ENCODE measurements around the gene PLA2G4E.

Gene PLA2G4E, protein sequence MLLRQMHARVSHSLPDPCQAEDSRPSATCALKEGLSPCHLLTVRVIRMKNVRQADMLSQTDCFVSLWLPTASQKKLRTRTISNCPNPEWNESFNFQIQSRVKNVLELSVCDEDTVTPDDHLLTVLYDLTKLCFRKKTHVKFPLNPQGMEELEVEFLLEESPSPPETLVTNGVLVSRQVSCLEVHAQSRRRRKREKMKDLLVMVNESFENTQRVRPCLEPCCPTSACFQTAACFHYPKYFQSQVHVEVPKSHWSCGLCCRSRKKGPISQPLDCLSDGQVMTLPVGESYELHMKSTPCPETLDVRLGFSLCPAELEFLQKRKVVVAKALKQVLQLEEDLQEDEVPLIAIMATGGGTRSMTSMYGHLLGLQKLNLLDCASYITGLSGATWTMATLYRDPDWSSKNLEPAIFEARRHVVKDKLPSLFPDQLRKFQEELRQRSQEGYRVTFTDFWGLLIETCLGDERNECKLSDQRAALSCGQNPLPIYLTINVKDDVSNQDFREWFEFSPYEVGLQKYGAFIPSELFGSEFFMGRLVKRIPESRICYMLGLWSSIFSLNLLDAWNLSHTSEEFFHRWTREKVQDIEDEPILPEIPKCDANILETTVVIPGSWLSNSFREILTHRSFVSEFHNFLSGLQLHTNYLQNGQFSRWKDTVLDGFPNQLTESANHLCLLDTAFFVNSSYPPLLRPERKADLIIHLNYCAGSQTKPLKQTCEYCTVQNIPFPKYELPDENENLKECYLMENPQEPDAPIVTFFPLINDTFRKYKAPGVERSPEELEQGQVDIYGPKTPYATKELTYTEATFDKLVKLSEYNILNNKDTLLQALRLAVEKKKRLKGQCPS
- 0 to 2.3 (median 0) reads per million in 17 experiments for total RNA-seq

GRCh38 chr15:42020713-42021273, at the start of gene PLA2G4E:
Gene PLA2G4E (minus strand): TSS chr15:42021042. CDS start chr15:42021030, 12 bp downstream.
- no peak for DNase-seq

GRCh38 chr15:42070279-42070975, 49.6 kb upstream of the PLA2G4E start:
- DNase-seq, result no peak

DNA sequence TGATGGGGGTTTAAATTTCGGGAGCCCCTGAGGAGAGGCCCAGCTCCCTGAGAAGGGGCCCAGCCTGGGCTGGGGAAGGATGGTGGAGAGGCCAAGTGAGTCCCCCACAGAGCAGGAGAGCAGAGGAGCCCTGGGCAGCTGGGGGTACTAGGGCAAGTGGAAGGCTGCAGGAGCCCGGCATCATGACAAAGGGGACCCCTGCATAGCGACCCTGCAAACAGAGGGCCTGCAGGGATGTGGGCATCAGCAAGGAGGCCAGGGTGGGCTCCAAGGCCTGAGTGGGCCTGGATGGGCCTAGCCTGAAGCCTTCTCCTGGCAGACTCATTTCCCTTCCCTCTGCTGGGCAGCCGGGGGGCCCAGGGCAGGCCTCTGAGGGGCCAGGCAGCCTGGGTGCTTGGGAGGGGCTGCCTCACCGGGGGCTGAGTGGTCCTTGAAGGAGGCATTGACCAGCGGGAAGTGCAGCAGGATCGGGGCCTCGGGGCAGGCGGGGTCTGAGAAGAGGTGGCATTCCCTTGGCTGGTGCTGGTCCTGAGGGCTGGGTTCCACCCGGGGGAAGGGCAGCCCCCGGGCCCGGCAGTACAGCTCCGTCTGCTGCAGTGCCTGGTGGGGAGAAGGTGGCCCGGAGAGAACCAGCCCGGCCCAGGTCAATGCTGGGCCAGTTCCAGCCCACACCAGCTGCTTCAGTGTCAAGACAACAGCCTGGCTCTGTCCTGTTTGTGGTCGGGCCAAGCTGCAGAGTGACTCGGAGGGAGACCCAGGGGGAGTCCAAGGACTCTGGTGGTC, 48.8 kb upstream of the PLA2G4E start:
- no peak for DNase-seq

DNA sequence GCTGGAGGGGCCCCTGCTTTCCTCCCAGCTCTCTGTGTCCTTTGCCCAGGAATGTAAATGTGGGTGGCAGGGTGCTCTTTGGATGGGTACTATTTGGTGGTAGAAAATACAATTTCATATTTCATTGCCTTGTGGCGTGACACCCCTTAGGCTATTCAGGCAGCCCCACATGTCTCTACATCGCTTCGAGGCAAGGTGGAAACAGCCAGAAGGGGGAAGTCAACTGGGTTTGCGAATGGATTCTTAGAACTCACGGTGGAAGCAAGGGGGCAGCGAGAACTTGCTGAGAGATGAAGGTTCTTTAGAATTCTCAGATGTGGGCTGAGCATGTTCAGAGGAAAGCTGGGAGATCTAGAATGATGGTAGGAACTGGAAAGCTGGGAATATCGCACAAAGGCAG, 48.2 kb upstream of the PLA2G4E start:
- DNase-seq, result no peak

GRCh38 chr15:42068601-42069000, 47.8 kb upstream of the PLA2G4E start:
- no peak for DNase-seq

DNA sequence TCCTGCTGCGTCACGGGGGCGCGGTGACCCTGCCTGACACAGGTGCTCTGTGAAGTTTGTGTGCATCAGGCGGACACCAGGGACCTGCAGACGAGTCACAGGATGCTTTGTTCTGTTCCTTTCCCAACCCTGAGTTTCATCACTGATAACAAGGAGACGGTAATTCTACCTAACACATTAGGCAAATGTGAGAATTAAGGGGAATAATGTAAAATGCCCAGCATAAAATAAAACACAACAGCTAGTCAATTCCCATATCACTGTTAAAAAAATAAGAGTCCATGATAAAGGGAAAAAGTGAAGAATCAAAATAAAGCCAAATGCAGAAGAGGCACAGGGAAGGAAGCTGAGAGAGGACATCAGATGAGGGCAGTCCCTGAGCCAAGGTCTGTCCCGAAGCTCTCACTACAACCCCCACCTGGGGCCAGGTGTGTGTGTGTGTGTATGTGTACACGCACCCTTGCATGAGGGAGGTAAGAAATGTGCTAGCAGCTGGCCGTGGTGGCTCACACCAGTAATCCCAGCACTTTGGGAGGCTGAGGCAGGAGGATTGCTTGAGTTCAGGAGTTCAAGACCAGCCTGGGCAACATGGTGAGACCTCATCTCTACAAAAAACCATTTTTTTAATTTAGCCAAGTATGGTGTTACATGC, 46.0 kb upstream of the PLA2G4E start:
- DNase-seq, result no peak

DNA sequence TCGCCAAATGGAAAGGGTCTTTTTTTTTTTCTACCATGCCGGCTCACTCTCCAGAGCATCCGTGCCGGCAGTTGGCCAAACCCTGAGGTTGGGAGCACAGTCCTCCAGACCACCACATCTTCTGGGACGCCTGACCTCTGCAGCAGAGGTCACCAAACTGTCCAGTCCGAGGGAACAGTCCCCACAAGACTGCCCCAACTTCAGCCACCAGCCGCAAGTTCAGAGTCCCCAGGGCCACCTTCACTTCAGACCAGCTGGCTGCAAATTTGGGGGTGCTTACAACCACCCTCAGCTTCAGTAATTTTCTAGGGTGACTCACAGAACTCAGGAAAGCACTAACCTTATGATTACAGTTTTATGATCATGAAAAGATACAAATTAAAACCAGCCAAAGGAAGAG, 44.6 kb upstream of the PLA2G4E start:
- DNase-seq, result no peak

GRCh38 chr15:42065033-42065432, 44.2 kb upstream of the PLA2G4E start:
- no peak for DNase-seq

GRCh38 chr15:42064271-42064670, 43.4 kb upstream of the PLA2G4E start:
- no peak for DNase-seq

DNA sequence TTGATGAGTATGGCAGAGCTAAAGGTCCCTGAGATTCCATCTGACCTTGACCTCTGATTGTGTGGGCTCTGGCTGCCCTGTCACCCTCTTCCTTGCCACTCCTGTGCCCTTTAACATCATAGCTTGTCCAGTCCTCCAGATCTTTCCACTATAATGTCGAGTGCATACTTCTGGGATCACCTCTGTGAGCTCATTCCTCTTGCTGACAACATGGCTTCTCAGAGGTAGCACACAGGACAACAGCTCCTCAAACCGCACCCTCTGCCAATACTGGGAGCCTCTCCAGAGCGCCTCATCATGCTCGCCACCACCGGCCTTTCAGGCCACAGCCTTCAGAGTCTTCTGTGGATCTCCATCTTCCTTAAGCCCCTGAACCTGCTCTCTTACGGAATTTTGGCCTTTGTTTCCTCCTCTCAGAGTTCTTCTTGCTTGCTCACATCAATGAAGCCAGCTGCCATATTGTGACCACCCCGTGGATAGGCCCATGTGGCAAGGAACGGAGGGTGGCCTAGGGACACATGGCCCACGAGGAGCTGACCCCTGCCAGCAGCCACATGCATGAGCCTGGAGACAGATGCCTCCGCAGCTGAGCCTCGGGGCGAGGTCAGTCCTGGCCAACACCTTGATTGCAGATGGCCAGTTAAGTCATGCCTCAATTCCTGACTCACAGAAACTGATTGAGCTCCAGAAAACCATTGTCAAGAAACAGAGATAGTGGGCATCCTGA, 42.4 kb upstream of the PLA2G4E start:
- no peak for DNase-seq

DNA sequence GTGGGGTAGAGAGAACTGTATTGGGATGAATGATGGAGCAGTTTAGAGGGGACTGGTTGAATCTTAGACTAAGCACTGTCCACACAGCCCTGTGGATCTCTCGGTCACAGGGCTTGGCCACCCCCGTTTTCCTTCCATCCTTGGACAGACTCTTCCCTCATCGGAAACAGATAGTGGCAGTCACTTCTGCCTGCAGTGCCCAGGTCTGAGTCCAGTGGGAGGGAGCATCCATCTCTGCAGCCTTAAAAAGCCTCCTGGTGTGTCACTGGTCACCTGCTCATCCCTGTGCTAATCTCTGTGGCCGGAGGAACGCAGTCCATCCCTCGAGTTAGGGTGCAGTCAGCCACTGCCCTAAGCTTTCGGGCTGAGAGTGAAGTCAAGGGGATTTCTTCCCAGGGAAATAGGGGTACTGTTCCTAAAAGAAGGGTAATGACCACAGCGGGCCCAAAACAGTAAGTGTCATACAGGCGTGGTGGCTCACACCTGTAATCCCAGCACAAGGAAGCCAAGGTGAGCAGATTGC, 41.5 kb upstream of the PLA2G4E start:
- DNase-seq, result no peak

DNA sequence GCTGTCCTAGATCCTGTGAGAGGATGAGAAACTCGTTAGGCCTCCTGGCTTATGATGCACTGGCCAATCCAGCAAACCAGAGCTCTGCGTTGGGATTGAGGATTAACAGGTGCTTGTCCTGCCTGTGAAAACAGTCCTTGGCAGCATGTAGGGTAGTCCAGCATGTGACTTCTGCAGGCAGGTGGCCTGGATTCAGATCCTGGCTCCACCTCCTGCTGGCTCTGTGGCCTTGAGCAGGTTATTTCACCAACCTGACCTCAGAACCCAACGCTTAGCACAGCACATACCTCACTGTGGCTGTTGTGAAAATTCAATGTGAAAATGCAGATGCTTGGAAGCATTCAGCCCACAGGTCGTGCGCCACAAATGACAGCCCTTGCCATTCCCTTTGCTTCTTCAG, 40.0 kb upstream of the PLA2G4E start:
- DNase-seq, result no peak

- no peak for DNase-seq
Observed at GRCh38 chr15:42060477-42060763, 39.6 kb upstream of the PLA2G4E start.

DNA sequence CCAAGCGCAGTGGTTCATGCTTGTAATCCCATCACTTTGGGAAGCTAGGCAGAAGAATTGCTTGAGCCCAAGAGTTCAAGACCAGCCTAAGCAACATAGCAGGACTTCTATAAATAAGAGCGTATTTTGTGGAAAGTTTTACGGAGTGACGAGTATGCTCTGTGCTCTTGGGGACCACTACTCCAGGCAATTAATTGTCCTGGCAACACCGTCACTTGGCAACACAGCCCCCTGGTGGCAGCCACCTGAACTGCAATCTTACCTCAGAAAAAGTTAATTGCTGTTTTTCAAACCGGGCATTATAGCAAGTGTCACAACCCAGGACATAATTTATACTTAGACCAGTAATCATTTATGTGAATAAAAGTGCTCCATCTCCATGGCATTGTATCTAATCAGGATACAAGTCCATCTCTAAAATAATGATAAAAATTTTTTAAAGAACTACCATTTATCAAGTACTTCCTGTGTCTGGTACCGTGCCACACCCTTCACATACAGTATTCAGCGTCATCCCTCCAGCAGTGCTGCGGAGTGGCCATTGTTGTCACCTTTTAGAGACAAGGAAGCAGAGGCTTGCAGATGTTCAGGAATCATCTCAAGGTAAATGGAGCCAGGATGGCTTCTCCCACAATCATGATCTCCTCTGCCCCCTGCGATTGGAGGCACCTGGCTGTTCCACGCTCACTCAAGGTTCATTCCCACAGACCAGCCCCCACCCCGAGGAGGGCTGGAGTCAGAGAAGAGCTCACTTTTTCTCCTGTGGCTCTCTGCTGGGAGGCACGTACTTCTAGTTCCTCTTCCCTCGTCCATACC, 39.0 kb upstream of the PLA2G4E start:
- DNase-seq, result peak; percentile 59 to 81 (median 76)

GRCh38 chr15:42058791-42059190, 37.9 kb upstream of the PLA2G4E start:
- no peak for DNase-seq

GRCh38 chr15:42057799-42058646, 37.2 kb upstream of the PLA2G4E start:
- no peak for DNase-seq

GRCh38 chr15:42056934-42057798, 36.3 kb upstream of the PLA2G4E start:
- DNase-seq, result peak; percentile 70 to 88 (median 78)

DNA sequence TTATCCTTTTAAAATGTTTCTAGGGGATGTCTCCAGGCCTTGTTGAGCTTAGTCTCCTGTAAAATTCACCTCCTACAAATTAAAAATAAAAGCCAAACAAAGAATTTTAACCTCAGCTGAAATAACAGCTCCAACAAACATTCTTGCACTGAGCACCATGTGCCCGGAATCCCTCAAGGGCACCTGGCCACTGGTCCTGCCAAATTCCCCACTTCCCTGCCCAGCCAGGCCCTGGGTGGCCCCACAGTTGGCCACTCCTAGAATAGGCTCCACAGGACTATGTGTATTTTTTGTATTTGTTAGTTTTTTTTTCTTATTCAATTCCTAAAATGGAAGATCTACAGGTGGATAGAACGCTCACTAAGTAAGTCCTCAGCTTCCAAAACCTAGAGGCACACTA, 33.1 kb upstream of the PLA2G4E start:
- no peak for DNase-seq
